HG03196 (cell line): Measurements from ENCODE around the gene PPFIA2.
A peak's percentile ranks its signal among the peaks of the same experiment; 100 is the strongest.
"Not testable (repeated sequence)": the region's sequence is repeated elsewhere in the genome, so short reads cannot be mapped to it uniquely, and the experiment has no call there.

Experiments used
- ATAC-seq: cut with Tn5 transposase; IDR thresholded peaks from one replicate; pipeline ENCODE4 v1.9.1; 2021; ENCODE audit not compliant: unreplicated experiment

PPFIA2 gene

DNA sequence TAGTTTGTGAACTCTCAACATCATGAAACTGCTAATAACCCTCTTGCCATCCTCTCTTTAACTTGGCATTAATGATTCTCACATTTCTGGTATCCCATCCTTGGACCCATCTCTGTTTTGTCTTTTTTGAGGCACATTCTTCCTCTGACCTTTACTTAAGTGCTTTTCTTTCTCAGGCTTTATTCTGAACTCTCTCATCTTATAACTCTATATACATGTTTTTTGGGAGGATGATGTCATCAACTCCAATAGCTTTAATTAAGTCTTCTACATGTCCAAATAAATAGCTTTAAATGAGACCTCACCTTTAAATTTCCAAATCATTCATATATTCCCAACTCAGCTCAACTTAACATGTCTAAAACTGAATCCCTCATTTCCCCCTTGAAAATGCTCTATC lies 88.4 kb downstream of the PPFIA2 start:
- no peak for ATAC-seq

- ATAC-seq = peak; percentile 98
Measured at GRCh38 chr12:81668475-81668874, 90.7 kb downstream of the PPFIA2 start.

DNA sequence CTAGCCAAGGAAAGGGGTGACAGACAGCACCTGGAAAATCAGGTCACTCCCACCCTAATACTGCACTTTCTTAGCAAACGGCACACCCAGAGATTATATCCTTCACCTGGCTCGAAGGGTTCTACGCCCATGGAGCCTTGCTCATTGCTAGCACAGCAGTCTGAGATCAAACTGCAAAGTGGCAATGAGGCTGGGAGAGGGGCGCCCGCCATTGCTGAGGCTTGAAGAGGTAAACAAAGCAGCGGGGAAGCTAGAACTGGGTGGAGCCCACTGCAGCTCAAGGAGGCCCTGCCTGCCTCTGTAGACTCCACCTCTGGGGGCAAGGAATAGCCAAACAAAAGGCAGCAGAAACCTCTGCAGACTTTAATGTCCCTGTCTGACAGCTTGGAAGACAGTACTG lies 99.8 kb downstream of the PPFIA2 start:
- not testable (repeated sequence) for ATAC-seq

DNA sequence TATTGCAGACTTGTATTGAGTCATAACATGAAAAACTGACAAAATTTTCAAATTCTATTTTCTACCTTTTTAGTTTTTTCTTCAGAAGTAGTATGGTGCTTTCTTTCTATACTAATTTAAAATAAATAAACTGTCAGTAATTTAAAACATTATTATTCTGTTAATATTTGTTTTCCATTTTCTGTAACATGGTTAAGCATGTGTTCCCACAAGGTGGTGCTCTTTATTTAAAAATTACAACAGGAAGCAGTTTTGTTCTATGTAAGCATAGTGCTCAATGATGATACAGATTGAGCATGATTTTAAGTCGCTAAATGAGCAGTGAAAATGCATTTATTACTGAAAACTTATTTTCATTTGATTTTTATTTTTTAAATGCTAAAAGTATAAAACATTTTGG lies 114.6 kb downstream of the PPFIA2 start:
- ATAC-seq = no peak

DNA sequence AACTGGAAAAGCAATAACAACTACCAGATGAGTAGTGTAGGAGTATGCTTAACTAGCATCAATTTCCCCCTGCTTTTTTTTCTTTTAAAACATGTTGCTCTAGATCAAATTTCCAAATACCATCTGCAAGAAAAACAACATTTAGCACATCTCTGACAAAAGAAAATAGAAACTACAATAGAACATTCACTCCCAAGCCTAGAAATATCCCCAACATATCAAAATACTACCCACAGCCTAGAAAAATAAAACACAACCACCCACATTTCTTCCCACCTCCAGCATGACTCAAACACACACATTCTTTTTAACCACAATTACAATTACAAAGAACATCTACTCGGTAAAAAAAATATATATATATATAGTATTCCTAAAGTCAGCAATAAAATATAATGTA lies 120.0 kb downstream of the PPFIA2 start:
- ATAC-seq = no peak

- no peak for ATAC-seq
Measured at GRCh38 chr12:81633127-81633526, 126.0 kb downstream of the PPFIA2 start.

- ATAC-seq = no peak
Measured at GRCh38 chr12:81627336-81628189, 131.6 kb downstream of the PPFIA2 start.

- ATAC-seq = no peak
Measured at GRCh38 chr12:81626406-81626805, 132.7 kb downstream of the PPFIA2 start.

- ATAC-seq = no peak
Measured at GRCh38 chr12:81617915-81618314, 141.2 kb downstream of the PPFIA2 start.

GRCh38 chr12:81615026-81615588 lies 144.0 kb downstream of the PPFIA2 start:
- no peak for ATAC-seq

DNA sequence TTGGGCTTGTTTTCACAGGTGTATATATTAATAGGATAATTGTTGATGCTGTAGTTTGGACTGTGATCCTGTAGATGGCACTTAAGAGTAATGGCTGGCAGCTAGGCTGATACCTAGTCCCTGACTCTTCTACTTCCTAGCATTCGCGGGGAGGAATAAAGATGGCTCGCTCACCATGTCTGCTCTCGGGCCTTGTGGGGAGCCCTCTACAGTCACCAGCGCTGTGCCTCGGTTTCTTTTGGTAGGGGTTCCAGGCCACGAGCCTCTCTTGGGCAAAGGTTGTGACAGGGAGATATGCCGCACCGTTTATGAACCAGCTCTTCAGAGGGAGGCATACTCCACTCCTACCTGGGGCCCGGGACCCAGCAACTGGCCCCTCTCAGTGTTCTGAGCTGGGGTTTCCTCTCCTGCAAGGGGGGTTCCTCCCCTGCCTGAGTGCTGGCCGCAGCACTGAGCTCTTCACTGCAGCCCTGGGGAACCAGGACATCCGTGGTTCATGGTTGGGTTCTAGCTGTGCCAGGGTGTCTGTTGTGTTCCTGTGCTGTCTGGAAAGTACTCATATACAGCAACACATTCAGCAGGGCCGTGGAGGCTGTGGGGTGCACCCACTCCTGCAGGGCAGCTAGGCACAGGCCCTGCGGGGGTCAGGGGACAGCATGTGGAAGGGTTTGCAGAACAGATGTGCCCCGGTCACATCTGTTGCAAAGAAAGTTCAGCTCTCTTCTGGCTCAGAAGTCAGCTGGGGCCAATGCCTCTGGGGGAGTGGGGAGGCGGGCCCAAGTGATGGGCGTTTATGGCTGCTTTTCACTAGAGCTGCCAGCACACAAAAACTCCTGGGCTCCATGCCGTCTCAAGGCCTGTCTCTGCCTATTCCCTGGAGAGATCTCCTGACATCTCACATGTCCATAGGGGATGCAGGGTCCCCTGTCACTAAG lies 147.9 kb downstream of the PPFIA2 start:
- no peak for ATAC-seq

DNA sequence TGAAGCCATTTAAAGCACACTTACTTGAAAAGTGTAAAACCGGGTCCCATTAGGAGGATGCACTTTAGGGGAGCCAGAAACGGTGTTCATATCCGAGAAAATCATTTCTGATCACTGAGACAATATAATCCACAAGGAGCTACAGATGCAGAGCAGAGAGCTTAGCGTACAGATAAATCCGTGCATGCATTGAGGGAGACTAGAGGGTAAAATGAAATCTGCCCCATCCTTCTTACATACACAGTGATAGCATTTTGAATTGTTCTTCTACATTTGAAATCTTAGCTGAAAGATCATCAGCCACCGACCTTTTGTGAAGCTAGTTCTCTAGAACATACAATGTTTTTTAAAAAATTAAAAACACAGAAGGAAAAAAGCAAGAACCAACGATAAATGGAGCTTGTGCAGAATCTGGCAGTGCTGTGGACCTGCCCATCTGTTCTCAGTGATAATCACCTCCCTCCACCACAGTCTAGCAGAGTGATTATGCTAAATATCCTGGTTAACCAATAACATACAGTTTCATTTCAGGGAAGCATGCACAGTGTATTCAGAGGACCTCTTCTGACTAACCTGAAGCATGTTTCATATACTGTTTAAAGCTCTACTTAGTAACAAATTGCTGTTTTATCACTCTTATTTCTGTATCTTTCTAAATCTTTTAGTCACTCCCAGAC lies 161.1 kb downstream of the PPFIA2 start:
- ATAC-seq = peak; percentile 80

DNA sequence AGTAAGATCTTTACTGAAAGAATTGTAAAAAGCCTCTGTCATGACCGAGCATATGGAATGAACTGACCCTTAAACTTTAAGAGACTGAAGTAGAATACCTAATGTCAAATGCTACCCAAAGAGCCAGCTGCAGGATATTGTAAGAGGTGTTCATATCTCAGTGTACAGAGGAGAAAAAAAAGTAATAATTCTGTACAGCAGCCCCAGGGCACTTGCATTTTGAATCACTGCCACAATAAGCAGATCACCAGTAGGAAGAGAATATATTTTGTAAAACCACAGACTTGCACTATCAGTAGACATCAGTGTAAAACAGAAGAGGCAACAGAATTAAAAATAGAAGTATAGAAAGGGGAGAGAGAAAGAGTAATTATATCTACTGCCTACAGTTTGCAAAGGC lies 162.6 kb downstream of the PPFIA2 start:
- ATAC-seq = no peak

GRCh38 chr12:81591256-81591655 lies 167.9 kb downstream of the PPFIA2 start:
- ATAC-seq = no peak

- ATAC-seq = not testable (repeated sequence)
Measured at GRCh38 chr12:81590703-81591102, 168.4 kb downstream of the PPFIA2 start.

- ATAC-seq = no peak
Measured at GRCh38 chr12:81588235-81589008, 170.7 kb downstream of the PPFIA2 start.

DNA sequence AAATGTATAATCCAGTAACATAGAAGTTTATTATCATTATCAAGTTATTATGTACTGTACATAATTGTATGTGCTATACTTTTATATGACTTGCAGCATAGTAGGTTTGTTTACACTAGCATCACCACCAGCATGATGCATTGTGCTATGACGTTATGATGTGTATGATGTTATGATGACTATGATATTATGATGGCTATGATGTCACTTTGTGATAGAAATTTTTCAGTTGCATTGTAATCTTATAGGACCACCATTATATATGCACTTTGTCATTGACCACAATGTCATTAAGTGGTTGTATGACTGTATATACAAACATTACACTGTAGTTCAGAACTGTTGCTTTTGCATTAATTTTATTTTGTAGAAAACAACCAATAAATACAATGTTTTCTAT lies 173.4 kb downstream of the PPFIA2 start:
- ATAC-seq = no peak

- no peak for ATAC-seq
Measured at GRCh38 chr12:81573228-81573627, 185.9 kb downstream of the PPFIA2 start.

DNA sequence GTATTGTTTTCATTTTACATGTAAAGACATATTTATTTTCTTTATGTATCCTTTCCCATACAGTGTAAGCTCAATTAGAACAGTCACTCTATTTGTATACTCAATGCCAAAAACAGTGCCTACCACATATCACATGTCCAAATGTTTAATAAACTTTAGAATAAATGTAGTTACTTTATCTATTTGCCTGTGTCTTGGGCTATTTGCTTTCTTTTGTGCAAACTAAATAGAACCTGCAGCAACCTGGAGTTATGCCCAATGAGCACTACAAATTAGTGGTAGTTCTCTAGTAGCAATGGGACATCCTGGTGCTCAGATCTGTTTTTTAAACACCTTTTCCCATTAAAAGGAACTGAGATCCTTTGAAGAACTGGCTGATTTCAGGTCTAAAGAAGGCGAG lies 186.7 kb downstream of the PPFIA2 start:
- ATAC-seq = no peak

DNA sequence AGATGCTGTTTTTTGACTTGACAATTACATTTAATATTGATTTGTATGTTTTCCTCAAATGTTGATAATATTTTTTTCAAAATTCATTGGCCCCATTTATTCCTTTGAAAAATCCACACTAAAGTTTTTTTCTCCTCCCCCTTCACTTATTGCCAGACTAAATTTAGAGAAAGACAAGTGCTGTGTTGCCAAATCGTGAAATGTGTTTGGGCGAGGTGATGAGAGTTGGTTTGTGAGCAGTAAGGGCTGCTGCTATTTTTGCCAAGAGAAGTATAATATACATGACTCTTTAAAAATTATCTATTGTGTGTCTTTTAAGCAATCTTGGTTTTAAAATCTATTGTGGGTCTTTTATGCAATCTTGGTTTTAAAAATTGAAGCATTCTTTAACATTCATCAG lies 188.9 kb downstream of the PPFIA2 start:
- ATAC-seq = no peak
